OCI-LY7 (cell line): Measurements from ENCODE around the gene PLEK. TPM values are rescaled to one million over a fixed set of nuclear protein-coding genes. Genes with fewer than 3 reads are reported as not detected.

ENCODE experiments used
- BruUV-seq: library from RNA; stranded (reverse); fragments of 400-500 nt; replicated peaks from 2 replicates; lab custom pipeline; 2021; lab: Mats Ljungman, UMichigan
- CTCF ChIA-PET: fragments of 300-600 bp; sonication (Branson Sonifier 250); formaldehyde crosslinking; loops from one replicate; lab custom pipeline; 2022; ENCODE audit warnings: antibody characterized with exemption; ENCODE audit not compliant: unreplicated experiment; lab: Charles Lee
- POLR2A ChIA-PET: fragments of 300-600 bp; sonication (Branson Sonifier 250); formaldehyde crosslinking; loops from one replicate; lab custom pipeline; 2022; ENCODE audit warnings: antibody characterized with exemption; lab: Charles Lee
- DNase-seq: peaks from one replicate; pipeline ENCODE4 v3.0.0-alpha.2; 2015; ENCODE audit warnings: low spot score
- H2AFZ ChIP-seq: fragments of 200-600 bp; sonication (generic), shearing (Covaris generic); 2 replicates; pipeline ENCODE4 v1.6.1; 2014; ENCODE audit warnings: mild to moderate bottlenecking, antibody characterized with exemption, low read length, moderate library complexity
- H3K27ac ChIP-seq: fragments of 200-600 bp; sonication (generic); 2 replicates; pipeline ENCODE4 v1.5.1; 2014; ENCODE audit warnings: mixed run types, low read depth, mild to moderate bottlenecking, moderate library complexity, low read length, inconsistent platforms; ENCODE audit not compliant: poor library complexity, severe bottlenecking
- H3K36me3 ChIP-seq: fragments of 200-600 bp; sonication (generic); 2 replicates; pipeline ENCODE4 v1.6.1; 2014; ENCODE audit warnings: mild to moderate bottlenecking, antibody characterized with exemption, low read length, moderate library complexity, mixed read lengths; ENCODE audit not compliant: insufficient read depth
- H3K4me1 ChIP-seq: fragments of 200-600 bp; sonication (generic); 2 replicates; pipeline ENCODE4 v1.5.1; 2014; ENCODE audit warnings: mild to moderate bottlenecking, low read length; ENCODE audit not compliant: insufficient read depth, poor library complexity, severe bottlenecking
- H3K4me2 ChIP-seq: fragments of 200-600 bp; sonication (generic); 2 replicates; pipeline ENCODE4 v1.6.1; 2014; ENCODE audit warnings: mild to moderate bottlenecking, low read length
- H3K4me3 ChIP-seq: fragments of 200-600 bp; sonication (generic); 2 replicates; pipeline ENCODE4 v1.5.1; 2014; ENCODE audit warnings: mild to moderate bottlenecking, low read depth, low read length; ENCODE audit not compliant: poor library complexity, severe bottlenecking
- H3K79me2 ChIP-seq: fragments of 200-600 bp; sonication (generic); 2 replicates; pipeline ENCODE4 v1.6.1; 2016; ENCODE audit warnings: low read depth, mild to moderate bottlenecking, low read length, moderate library complexity, mixed read lengths; ENCODE audit not compliant: insufficient read depth
- H3K9me2 ChIP-seq: fragments of 200-600 bp; sonication (generic); 2 replicates; pipeline ENCODE4 v1.6.1; 2016; ENCODE audit warnings: mild to moderate bottlenecking, low read length, mixed read lengths; ENCODE audit not compliant: insufficient read depth
- H3K9me3 ChIP-seq: fragments of 200-600 bp; sonication (generic); 2 replicates; pipeline ENCODE4 v1.6.1; 2014; ENCODE audit warnings: mild to moderate bottlenecking, mixed run types, low read length, mixed read lengths
- H4K20me1 ChIP-seq: fragments of 200-600 bp; sonication (generic); 2 replicates; pipeline ENCODE4 v1.6.1; 2014; ENCODE audit warnings: mild to moderate bottlenecking, antibody characterized with exemption, low read length, moderate library complexity, mixed read lengths; ENCODE audit not compliant: insufficient read depth
- CTCF ChIP-seq: fragments of 200-600 bp; sonication (generic); conservative IDR thresholded peaks from 2 replicates; pipeline ENCODE4 v1.5.1; 2014; ENCODE audit warnings: mild to moderate bottlenecking, antibody characterized with exemption, low read length, moderate library complexity, mixed read lengths
- EZH2phosphoT487 ChIP-seq: fragments of 200-600 bp; sonication (generic); IDR thresholded peaks from 2 replicates; pipeline ENCODE4 v1.6.1; 2018; ENCODE audit warnings: low read depth, borderline replicate concordance, mild to moderate bottlenecking, mixed run types, antibody characterized with exemption, low read length, moderate library complexity, mixed read lengths
- intact Hi-C: fragments of 100-400 bp; cut with micrococcal nuclease; formaldehyde crosslinking; loops from one replicate; pipeline ENCODE4 v1.10.0; 2022; ENCODE audit not compliant: unreplicated experiment
- total RNA-seq, 2 experiments: library from RNA; depleted of rRNA in 1 of 2; stranded (reverse); fragments of >200 nt in 1 of 2; shearing (Covaris generic) in 1 of 2; gene quantifications; 2 replicates each; pipeline ENCODE4 v1.2.3, GENCODE V29; 2014 to 2022

PLEK gene
- total RNA-seq, 2 experiments from 2014 or later = 20.8 to 80.6 TPM

- H3K79me2 ChIP-seq = no peaks in the 10 kb centered on the region
- H3K4me2 ChIP-seq = no peak overlapping the region
- CTCF ChIA-PET = no interaction called here
- no peaks in the 10 kb centered on the region for H3K9me2 ChIP-seq
- POLR2A ChIA-PET = interaction anchor here (1.2 kb wide), 1 partner anchor 16 kb away, joined by 3 read pairs; no protein-coding TSS in a partner anchor
- BruUV-seq = no TSS peak
- intact Hi-C loops = no loop called here
- H3K4me1 ChIP-seq = no peaks in the 10 kb centered on the region
- TF ChIP-seq CTCF = no peak
- TF ChIP-seq EZH2phosphoT487 = no peak
- H2AFZ ChIP-seq = no peak overlapping the region
- H3K4me3 ChIP-seq = no peak overlapping the region
- no peak for DNase-seq
- no peak overlapping the region for H3K27ac ChIP-seq
- no peaks in the 10 kb centered on the region for H4K20me1 ChIP-seq
- peaks cover 23% of the 10 kb centered on the region for H3K36me3 ChIP-seq
- H3K9me3 ChIP-seq = peaks cover 8% of the 10 kb centered on the region; the same call in 1 of the 2 replicates
Measured at GRCh38 chr2:68403199-68403644, 38.1 kb downstream of the PLEK start.

GRCh38 chr2:68404164-68404563 is 39.1 kb downstream of the PLEK start:
- Histone ChIP-seq H2AFZ (no peak overlapping the region), H3K9me2 (no peaks in the 10 kb centered on the region), H3K36me3 (peaks cover 21% of the 10 kb centered on the region; the same call in 1 of the 2 replicates), H3K4me3 (no peak overlapping the region), H3K4me2 (no peak overlapping the region), H3K79me2 (no peaks in the 10 kb centered on the region), H3K4me1 (peaks cover 3% of the 10 kb centered on the region), H3K27ac (no peak overlapping the region), H3K9me3 (peaks cover 8% of the 10 kb centered on the region; the same call in 1 of the 2 replicates), H4K20me1 (no peaks in the 10 kb centered on the region)
- TF ChIP-seq EZH2phosphoT487 = no peak
- TF ChIP-seq CTCF = no peak
- BruUV-seq = no TSS peak
- ChIA-PET POLR2A (interaction anchor here (0.9 kb wide), 1 partner anchor 10 kb away, joined by 3 read pairs; no protein-coding TSS in a partner anchor), CTCF (no interaction called here)
- no peak for DNase-seq
- intact Hi-C loops = no loop called here
